ENCODE results near the gene SMAD6.
A peak's percentile ranks its signal among the peaks of the same experiment; 100 is the strongest.

The SMAD6 gene

DNA sequence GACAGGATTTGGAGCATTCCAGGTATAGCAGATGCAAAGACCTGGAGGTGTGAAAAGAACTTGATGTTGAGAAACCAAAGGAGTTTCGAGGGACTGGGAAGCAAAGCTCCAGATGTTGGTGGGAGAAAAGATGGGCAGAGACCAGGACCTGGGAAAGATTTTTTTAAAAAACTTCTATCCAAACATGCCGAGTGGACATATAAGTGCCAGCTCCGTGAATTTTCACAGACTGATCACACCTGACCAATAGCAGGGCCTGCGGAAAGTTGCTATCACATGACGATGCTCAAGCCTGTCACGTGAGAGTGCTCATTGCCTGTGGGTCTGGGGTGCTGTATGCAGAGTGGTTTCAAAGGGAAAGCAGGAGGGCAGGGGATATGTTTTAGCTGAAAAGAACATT, 19.9 kb downstream of the SMAD6 start:
- no peak for FAIRE-seq

- FAIRE-seq, result no peak
These were observed 20.9 kb downstream of the SMAD6 start for GRCh38 chr15:66722757-66723540.

DNA sequence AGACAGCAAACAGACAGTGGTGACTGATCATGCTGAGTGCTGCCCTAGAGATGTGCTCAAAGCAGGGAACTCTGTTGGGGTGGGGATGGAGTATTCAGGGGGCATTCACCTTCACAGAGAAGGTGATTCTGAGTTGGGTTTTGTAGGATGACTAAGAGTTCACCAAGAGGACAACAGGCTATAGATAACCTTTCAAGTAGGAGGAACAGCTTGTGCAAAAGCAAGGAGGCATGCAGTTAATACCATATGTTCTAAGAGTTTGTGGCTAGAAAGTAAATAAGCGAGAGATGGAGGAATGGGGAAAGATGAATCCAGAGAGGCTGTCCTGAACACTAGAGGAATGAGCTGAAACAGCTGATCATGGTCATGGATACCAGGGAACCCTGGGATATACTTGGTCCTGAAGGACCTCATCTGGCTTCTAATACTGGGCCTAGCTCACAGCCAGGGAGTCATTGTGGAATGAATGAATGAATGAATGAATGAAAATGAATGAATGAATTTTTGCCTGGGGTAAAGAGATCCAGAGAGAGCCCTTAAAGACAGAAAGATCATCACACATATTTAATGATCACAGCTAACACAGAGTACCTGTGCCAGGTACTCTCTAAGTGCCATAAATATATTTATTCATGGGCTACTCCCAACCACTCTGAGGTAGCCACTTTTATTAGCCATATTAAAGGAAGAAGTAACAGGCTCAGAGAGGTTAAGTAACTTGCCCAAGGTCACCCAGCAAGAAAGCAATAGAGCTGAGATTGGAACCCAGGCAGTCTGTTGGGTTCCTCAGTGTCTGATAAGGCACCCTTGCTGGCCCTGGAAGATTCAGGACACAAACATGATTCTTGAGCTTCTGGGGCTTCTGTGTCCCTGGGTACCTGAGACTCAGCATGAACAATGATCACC, 22.0 kb downstream of the SMAD6 start:
- FAIRE-seq, result no peak

GRCh38 chr15:66724732-66725463, 22.9 kb downstream of the SMAD6 start:
- FAIRE-seq, result peak; percentile 52

GRCh38 chr15:66725464-66725785, 23.4 kb downstream of the SMAD6 start:
- no peak for FAIRE-seq

DNA sequence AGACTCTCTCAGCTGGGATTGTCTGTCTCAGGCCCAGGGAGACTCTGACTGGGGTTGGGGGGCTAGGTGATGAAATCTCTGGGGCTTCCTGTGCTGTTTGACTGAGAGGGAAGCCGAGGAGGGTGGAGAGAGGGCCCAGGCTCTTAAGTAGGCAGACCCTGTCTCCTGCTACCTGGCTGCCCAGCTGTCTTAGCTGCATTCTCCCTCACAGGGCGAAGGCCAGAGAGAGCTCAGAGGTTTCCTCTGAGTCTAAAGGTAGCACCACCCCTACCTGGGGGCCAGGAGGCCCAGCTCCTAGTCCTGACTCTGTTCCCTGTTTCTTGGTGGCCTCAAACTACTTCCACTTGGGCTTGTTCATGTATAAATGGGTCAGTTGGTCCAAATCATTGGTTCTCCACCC, 24.4 kb downstream of the SMAD6 start:
- FAIRE-seq, result no peak

DNA sequence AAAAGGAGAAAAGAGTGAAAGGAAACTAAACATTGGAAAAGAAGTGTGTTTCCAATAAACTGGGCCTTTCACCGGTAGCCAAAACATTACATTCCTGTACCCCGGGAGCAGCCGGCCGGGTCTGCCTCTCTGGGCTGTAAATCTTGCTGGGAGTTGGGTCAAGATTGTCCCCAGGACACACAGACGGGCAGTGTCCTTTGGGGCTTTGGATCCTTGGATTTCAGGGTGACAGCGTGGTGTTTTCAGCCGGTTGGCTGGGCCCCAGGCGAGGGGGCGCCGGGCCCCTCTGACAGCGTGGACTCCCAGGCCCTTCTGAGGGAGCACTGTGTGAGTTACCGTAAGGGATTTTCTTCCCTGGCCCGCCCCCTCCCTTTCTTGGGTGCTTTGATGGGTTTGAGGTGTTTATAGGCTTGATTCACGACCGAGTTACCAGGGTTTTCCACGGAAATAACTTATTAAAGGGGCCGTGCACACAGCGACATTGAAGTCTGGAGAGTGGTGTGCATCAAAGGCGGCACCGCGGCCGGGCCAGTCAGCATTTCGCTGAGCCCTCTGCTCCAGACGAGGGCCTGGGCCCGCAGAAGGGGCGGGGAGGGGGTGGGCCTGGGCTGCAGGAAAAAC, 27.4 kb downstream of the SMAD6 start:
- no peak for FAIRE-seq

GRCh38 chr15:66730168-66731021, 28.4 kb downstream of the SMAD6 start:
- no peak for FAIRE-seq

- FAIRE-seq, result no peak
These were observed 31.9 kb downstream of the SMAD6 start for GRCh38 chr15:66733976-66734375.

GRCh38 chr15:66734961-66735908, 33.2 kb downstream of the SMAD6 start:
- FAIRE-seq, result no peak

DNA sequence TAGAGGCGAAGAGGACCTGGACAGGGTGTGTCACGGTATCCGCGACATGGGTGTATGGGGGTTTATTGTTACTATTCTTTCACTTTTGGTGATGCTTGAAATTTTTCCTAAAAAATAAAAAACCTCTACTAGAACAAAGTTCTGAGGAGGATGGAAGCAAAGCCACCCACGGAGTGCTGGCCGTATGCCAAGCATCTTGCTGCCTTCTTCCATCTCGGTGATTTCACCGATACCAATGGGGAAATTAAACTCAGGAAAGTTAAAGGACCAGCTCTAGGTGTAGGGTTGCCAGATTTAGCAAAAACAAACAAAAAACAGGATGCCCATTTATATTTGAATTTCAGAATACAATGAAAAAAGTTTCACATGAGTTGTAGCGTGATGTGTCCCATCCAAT, 33.9 kb downstream of the SMAD6 start:
- FAIRE-seq, result peak; percentile 9

DNA sequence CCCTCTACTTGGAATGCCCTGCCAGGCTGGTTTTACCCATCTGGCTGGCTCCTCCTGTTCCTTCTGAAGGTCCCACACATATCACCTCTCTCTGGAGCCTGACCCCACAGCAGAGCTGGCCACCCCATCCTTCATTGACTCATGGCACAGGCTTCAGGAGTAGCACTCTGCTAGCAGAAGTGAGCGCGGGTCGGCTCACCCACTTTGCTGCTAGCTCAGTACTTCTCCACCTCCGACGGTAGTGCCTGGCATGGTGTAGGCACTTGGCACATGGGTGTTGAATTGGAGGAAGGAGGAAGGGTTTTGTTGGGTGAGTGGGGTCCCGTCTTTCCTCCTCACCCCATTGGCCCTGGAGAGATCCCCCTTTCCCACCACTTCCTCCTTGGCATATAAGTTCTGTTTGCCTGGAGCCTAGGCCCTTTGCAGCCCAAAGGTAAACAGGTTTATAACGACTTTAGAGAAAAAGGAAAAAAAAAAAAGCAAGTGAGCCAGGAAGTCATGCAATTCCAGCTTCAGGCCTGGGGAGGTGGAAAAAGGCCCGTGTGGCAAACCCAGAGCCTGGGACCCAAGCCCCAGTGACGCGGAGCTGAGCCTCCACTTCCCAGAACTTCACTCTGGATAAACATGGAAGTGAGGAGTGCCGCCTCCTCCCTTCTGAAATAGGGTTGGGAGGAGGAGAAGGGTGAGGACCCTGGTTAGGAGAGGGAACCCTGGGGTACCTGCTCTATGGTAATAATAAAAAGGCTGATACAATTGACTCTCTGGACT, 35.4 kb downstream of the SMAD6 start:
- no peak for FAIRE-seq

GRCh38 chr15:66738116-66738515, 36.1 kb downstream of the SMAD6 start:
- FAIRE-seq, result no peak

GRCh38 chr15:66738595-66738994, 36.6 kb downstream of the SMAD6 start:
- no peak for FAIRE-seq

- no peak for FAIRE-seq
These were observed 37.3 kb downstream of the SMAD6 start for GRCh38 chr15:66739287-66739686.

DNA sequence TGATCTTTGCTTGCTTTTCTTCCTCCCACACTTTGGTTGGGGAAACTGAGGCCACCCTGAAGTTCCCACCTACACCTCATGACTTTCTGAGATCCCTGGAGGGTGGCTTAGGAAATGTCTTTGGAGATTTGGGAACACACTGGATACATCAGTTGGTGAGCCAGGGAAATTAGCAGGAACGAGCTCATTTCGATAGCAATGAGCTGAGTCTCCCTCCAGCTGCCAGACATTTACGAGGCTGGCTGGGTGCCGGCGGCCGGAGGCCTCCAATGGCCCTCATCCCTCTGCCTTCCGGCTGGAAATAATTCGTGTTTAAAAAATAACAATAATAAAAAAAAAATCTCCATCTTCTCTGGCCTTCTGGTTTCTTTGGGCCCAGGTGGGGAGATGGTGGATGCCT, 38.8 kb downstream of the SMAD6 start:
- peak; percentile 97 for FAIRE-seq

- peak; percentile 93 for FAIRE-seq
These were observed 39.6 kb downstream of the SMAD6 start for GRCh38 chr15:66741646-66742045.

DNA sequence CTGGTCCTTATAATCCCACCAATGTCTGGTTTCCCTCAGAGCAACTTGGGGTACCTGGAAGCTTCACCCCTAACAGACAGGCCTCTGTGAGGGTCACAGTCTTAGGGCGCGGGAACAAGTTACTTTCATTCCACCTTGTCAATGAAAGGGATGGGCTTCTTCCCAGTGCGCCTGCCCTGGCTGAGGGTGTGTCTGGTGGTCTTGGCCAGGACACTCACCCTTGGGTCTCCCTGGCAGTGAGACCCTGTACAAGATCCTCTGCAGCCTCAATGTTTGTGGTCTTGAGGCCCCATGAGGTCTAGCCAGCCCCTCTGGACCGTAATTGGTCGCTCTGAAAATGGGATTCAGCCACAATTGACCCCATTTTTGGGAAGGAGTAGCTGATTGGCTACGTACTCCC, 40.2 kb downstream of the SMAD6 start:
- FAIRE-seq, result no peak

- FAIRE-seq, result no peak
These were observed 41.2 kb downstream of the SMAD6 start for GRCh38 chr15:66743204-66743603.

All from A204.1 (cell line).